ENCODE results near the gene PIEZO1. TPM values are rescaled to one million over a fixed set of nuclear protein-coding genes. Genes with fewer than 3 reads are reported as not detected.

The PIEZO1 gene
- total RNA-seq, 1 donor from 2014 or later = 5.5 TPM

GRCh38 chr16:88696441-88696840 lies 88.6 kb downstream of the PIEZO1 start:
- Histone ChIP-seq H2AFZ (replicated peaks) (no peak overlapping the region), H3K79me2 (ENCODE audit: low read depth) (no peaks in the 10 kb centered on the region), H3K36me3 (no peaks in the 10 kb centered on the region), H3K9ac (no peak overlapping the region), H3F3A (ENCODE audit: low read depth) (no peaks in the 10 kb centered on the region), H3K4me1 (no peaks in the 10 kb centered on the region), H3K27ac (no peak overlapping the region), H3K27me3 (no peaks in the 10 kb centered on the region), H3K9me3 (ENCODE audit: low read depth) (no peaks in the 10 kb centered on the region), H3K4me3 (no peak overlapping the region), H4K20me1 (ENCODE audit: low read depth) (no peaks in the 10 kb centered on the region), H3K4me2 (no peak overlapping the region)
- Mint-ChIP-seq H3K4me3 (no peak overlapping the region), H3K4me1 (no peaks in the 10 kb centered on the region), H3K27ac (no peak overlapping the region), H3K27me3 (ENCODE audit: insufficient read depth, low read depth) (peaks cover 4% of the 10 kb centered on the region), H3K36me3 (no peaks in the 10 kb centered on the region), H3K9me3 (no peaks in the 10 kb centered on the region)
- DNase-seq (ENCODE audit: low spot score) = no peak
- TF ChIP-seq EZH2phosphoT487 (IDR thresholded peaks at IDR 0.05) (no peak), CTCF (IDR thresholded peaks at IDR 0.05) (no peak), EZH2 (IDR thresholded peaks at IDR 0.05) (no peak)

GRCh38 chr16:88695753-88696152 lies 89.3 kb downstream of the PIEZO1 start:
- peaks cover 4% of the 10 kb centered on the region for H3K27me3 Mint-ChIP-seq (ENCODE audit: insufficient read depth, low read depth)
- H3K27ac Mint-ChIP-seq = no peak overlapping the region
- H3K4me1 Mint-ChIP-seq = no peaks in the 10 kb centered on the region

GRCh38 chr16:88695218-88695617 lies 89.8 kb downstream of the PIEZO1 start:
- Histone ChIP-seq H3F3A (ENCODE audit: low read depth) (no peaks in the 10 kb centered on the region), H3K36me3 (no peaks in the 10 kb centered on the region), H4K20me1 (ENCODE audit: low read depth) (no peaks in the 10 kb centered on the region), H3K27ac (no peak overlapping the region), H3K4me3 (no peak overlapping the region), H3K9ac (no peak overlapping the region), H3K4me1 (no peaks in the 10 kb centered on the region), H3K4me2 (no peak overlapping the region), H3K27me3 (no peaks in the 10 kb centered on the region), H2AFZ (replicated peaks) (no peak overlapping the region), H3K9me3 (ENCODE audit: low read depth) (no peaks in the 10 kb centered on the region), H3K79me2 (ENCODE audit: low read depth) (no peaks in the 10 kb centered on the region)
- H3K4me3 Mint-ChIP-seq = no peak overlapping the region
- H3K9me3 Mint-ChIP-seq = no peaks in the 10 kb centered on the region
- peaks cover 4% of the 10 kb centered on the region for H3K27me3 Mint-ChIP-seq (ENCODE audit: insufficient read depth, low read depth)
- TF ChIP-seq EZH2phosphoT487 (IDR thresholded peaks at IDR 0.05) (no peak), EZH2 (IDR thresholded peaks at IDR 0.05) (no peak), CTCF (IDR thresholded peaks at IDR 0.05) (no peak)
- no peaks in the 10 kb centered on the region for H3K36me3 Mint-ChIP-seq
- no peak overlapping the region for H3K27ac Mint-ChIP-seq
- no peak for DNase-seq (ENCODE audit: low spot score)
- no peaks in the 10 kb centered on the region for H3K4me1 Mint-ChIP-seq

More at GRCh38 chr16:88695753-88696152, 89.3 kb downstream of the PIEZO1 start:
- no peak overlapping the region for H2AFZ ChIP-seq (replicated peaks)
- no peaks in the 10 kb centered on the region for H3K4me1 ChIP-seq
- no peak overlapping the region for H3K4me3 ChIP-seq
- no peak overlapping the region for H3K4me3 Mint-ChIP-seq
- H3F3A ChIP-seq (ENCODE audit: low read depth) = no peaks in the 10 kb centered on the region
- no peaks in the 10 kb centered on the region for H4K20me1 ChIP-seq (ENCODE audit: low read depth)
- no peak for TF ChIP-seq EZH2 (IDR thresholded peaks at IDR 0.05)
- no peak for TF ChIP-seq EZH2phosphoT487 (IDR thresholded peaks at IDR 0.05)
- TF ChIP-seq CTCF (IDR thresholded peaks at IDR 0.05) = no peak
- H3K36me3 ChIP-seq = no peaks in the 10 kb centered on the region
- H3K9me3 Mint-ChIP-seq = no peaks in the 10 kb centered on the region
- no peak for DNase-seq (ENCODE audit: low spot score)
- H3K36me3 Mint-ChIP-seq = no peaks in the 10 kb centered on the region
- H3K27me3 ChIP-seq = no peaks in the 10 kb centered on the region
- no peak overlapping the region for H3K9ac ChIP-seq
- H3K4me2 ChIP-seq = no peak overlapping the region
- no peaks in the 10 kb centered on the region for H3K9me3 ChIP-seq (ENCODE audit: low read depth)
- H3K79me2 ChIP-seq (ENCODE audit: low read depth) = no peaks in the 10 kb centered on the region
- H3K27ac ChIP-seq = no peak overlapping the region
